H1 (cell line): ENCODE data around the gene JPH3. TPM values are rescaled to one million over a fixed set of nuclear protein-coding genes. Genes with fewer than 3 reads are reported as not detected.

Source experiments
- CTCF ChIA-PET: fragments of 300-600 bp; sonication (Branson Sonifier 250); formaldehyde crosslinking; loops from one replicate; lab custom pipeline; 2021; ENCODE audit not compliant: partially characterized antibody; lab: Charles Lee
- POLR2A ChIA-PET: fragments of 300-600 bp; sonication (Branson Sonifier 250); formaldehyde crosslinking; loops from one replicate; lab custom pipeline; 2021; ENCODE audit warnings: inconsistent platforms; ENCODE audit not compliant: partially characterized antibody; lab: Charles Lee
- DNase-seq, 2 experiments: peaks; one replicate each; pipeline versions ENCODE4 v3.0.0 to v3.0.0-alpha.2; 2010 to 2022; ENCODE audit warnings: low spot score in 2 of 2, low read depth in 1 of 2, mixed read lengths in 1 of 2
- FAIRE-seq: peaks from 2 replicates; lab custom pipeline; 2011; peaks lifted over from hg19 to GRCh38; lab: Jason Lieb, UNC
- H2AFZ ChIP-seq: 2 replicates; pipeline ENCODE4 v1.8.1; 2012; ENCODE audit warnings: low read length, inconsistent platforms
- H2AK5ac ChIP-seq: 2 replicates; pipeline ENCODE4 v1.6.1; 2013; ENCODE audit warnings: low read depth, low read length
- H2BK120ac ChIP-seq: replicated peaks from 2 replicates; pipeline ENCODE3; 2013; ENCODE audit warnings: low read depth, low read length, inconsistent platforms
- H2BK12ac ChIP-seq: 2 replicates; pipeline ENCODE4 v1.6.1; 2013; ENCODE audit warnings: low read depth, low read length
- H2BK15ac ChIP-seq: 2 replicates; pipeline ENCODE4 v1.6.1; 2013; ENCODE audit warnings: low read length
- H2BK20ac ChIP-seq: 2 replicates; pipeline ENCODE4 v1.6.1; 2013; ENCODE audit warnings: low read length
- H2BK5ac ChIP-seq: 2 replicates; pipeline ENCODE4 v1.6.1; 2013; ENCODE audit warnings: low read depth, low read length
- H3K14ac ChIP-seq: 2 replicates; pipeline ENCODE4 v1.6.1; 2013; ENCODE audit warnings: inconsistent platforms; ENCODE audit not compliant: insufficient read length
- H3K18ac ChIP-seq: 2 replicates; pipeline ENCODE4 v1.6.1; 2013; ENCODE audit warnings: low read length; ENCODE audit errors: extremely low read depth
- H3K23ac ChIP-seq: 2 replicates; pipeline ENCODE4 v1.6.1; 2013; ENCODE audit warnings: inconsistent platforms; ENCODE audit not compliant: insufficient read length
- H3K23me2 ChIP-seq: 2 replicates; pipeline ENCODE4 v1.6.1; 2013; ENCODE audit warnings: low read depth, low read length
- H3K27ac ChIP-seq: 2 replicates; pipeline ENCODE4 v1.6.1; 2011; ENCODE audit warnings: low read depth, low read length, inconsistent platforms
- H3K27me3 ChIP-seq, 4 experiments: replicated peaks in 1 of 4; 1 replicate in 1 of 4; 2 replicates in 3 of 4; pipeline versions ENCODE4 v1.6.1 to v1.8.1; 2011 to 2013; ENCODE audit warnings: low read length in 3 of 4, mild to moderate bottlenecking in 3 of 4, inconsistent platforms in 2 of 4, mixed read lengths in 2 of 4, moderate library complexity in 1 of 4; ENCODE audit not compliant: control insufficient read depth in 3 of 4, insufficient read depth in 3 of 4; ENCODE audit errors: extremely low read depth in 1 of 4
- H3K36me3 ChIP-seq, 4 experiments: 2 replicates each; pipeline versions ENCODE4 v1.6.1 to v1.8.1; 2011 to 2013; ENCODE audit warnings: mild to moderate bottlenecking in 4 of 4, low read length in 3 of 4, moderate library complexity in 2 of 4, control low read depth in 1 of 4, inconsistent platforms in 1 of 4; ENCODE audit not compliant: insufficient read depth in 4 of 4, control insufficient read depth in 2 of 4
- H3K4ac ChIP-seq: replicated peaks from 2 replicates; pipeline ENCODE3; 2013; ENCODE audit warnings: low read length, low read depth, mixed read lengths, inconsistent platforms; ENCODE audit not compliant: insufficient read length
- H3K4me1 ChIP-seq, 4 experiments: replicated peaks in 1 of 4; 1 replicate in 1 of 4; 2 replicates in 3 of 4; pipeline versions ENCODE4 v1.6.1 to v1.8.1; 2011 to 2013; ENCODE audit warnings: low read length in 3 of 4, inconsistent platforms in 2 of 4, mixed read lengths in 1 of 4; ENCODE audit not compliant: insufficient read depth in 4 of 4, control insufficient read depth in 3 of 4
- H3K4me2 ChIP-seq, 2 experiments: 2 replicates each; pipeline versions ENCODE4 v1.6.1 to v1.8.1; 2011 to 2013; ENCODE audit warnings: low read depth in 2 of 2, low read length in 2 of 2, control low read depth in 1 of 2, inconsistent platforms in 1 of 2, mild to moderate bottlenecking in 1 of 2; ENCODE audit not compliant: insufficient read depth in 1 of 2
- H3K4me3 ChIP-seq, 4 experiments: fragments of 200-600, 300-600 bp in 1 of 4; sonication (generic), shearing (Covaris generic), sonication (Bioruptor Twin) in 1 of 4; 2 replicates each; pipeline versions ENCODE4 v1.5.1 to v1.8.1; 2011 to 2016; ENCODE audit warnings: low read length in 4 of 4, low read depth in 3 of 4, control low read depth in 2 of 4, inconsistent platforms in 2 of 4, mild to moderate bottlenecking in 2 of 4, mixed read lengths in 1 of 4, moderate library complexity in 1 of 4; ENCODE audit not compliant: insufficient read depth in 2 of 4; ENCODE audit errors: extremely low read depth in 1 of 4
- H3K56ac ChIP-seq: replicated peaks from 2 replicates; pipeline ENCODE3; 2013; ENCODE audit warnings: low read depth, mild to moderate bottlenecking, mixed read lengths, low read length, inconsistent platforms; ENCODE audit not compliant: insufficient read length
- H3K79me1 ChIP-seq: 2 replicates; pipeline ENCODE4 v1.6.1; 2013; ENCODE audit warnings: low read depth, low read length, control low read depth
- H3K79me2 ChIP-seq, 2 experiments: 2 replicates each; pipeline versions ENCODE4 v1.6.1 to v1.8.1; 2012 to 2013; ENCODE audit warnings: low read length in 2 of 2, mild to moderate bottlenecking in 2 of 2, inconsistent platforms in 1 of 2; ENCODE audit not compliant: insufficient read depth in 2 of 2, control insufficient read depth in 1 of 2
- H3K9ac ChIP-seq, 4 experiments: replicated peaks in 1 of 4; 1 replicate in 1 of 4; 2 replicates in 3 of 4; pipeline versions ENCODE4 v1.6.1 to v1.8.1; 2011 to 2013; ENCODE audit warnings: low read depth in 3 of 4, low read length in 3 of 4, control low read depth in 2 of 4, mild to moderate bottlenecking in 2 of 4, moderate library complexity in 2 of 4, inconsistent platforms in 1 of 4; ENCODE audit errors: extremely low read depth in 1 of 4
- H3K9me3 ChIP-seq, 2 experiments: 2 replicates each; pipeline versions ENCODE4 v1.6.1 to v1.8.1; 2012 to 2013; ENCODE audit warnings: mild to moderate bottlenecking in 2 of 2, moderate library complexity in 2 of 2, control low read depth in 1 of 2, inconsistent platforms in 1 of 2, low read depth in 1 of 2, low read length in 1 of 2, mixed read lengths in 1 of 2; ENCODE audit not compliant: insufficient read depth in 2 of 2
- H4K20me1 ChIP-seq, 2 experiments: replicated peaks in 1 of 2; 2 replicates each; pipeline versions ENCODE3 to v1.8.1; 2011 to 2013; ENCODE audit warnings: inconsistent platforms in 2 of 2, low read length in 2 of 2, mild to moderate bottlenecking in 1 of 2; ENCODE audit not compliant: insufficient read depth in 2 of 2, control insufficient read depth in 1 of 2
- H4K5ac ChIP-seq: 2 replicates; pipeline ENCODE4 v1.6.1; 2013; ENCODE audit warnings: low read length, low read depth, mixed read lengths, inconsistent platforms; ENCODE audit not compliant: insufficient read length
- H4K8ac ChIP-seq: 2 replicates; pipeline ENCODE4 v1.8.0; 2013; ENCODE audit warnings: mild to moderate bottlenecking, moderate library complexity, low read length, inconsistent platforms; ENCODE audit not compliant: insufficient read depth; ENCODE audit errors: extremely low read depth
- H4K91ac ChIP-seq: replicated peaks from 2 replicates; pipeline ENCODE3; 2013; ENCODE audit warnings: low read length, mixed read lengths, inconsistent platforms; ENCODE audit not compliant: insufficient read length
- BACH1 ChIP-seq: IDR thresholded peaks from 2 replicates; pipeline ENCODE4 v1.6.1; 2012; ENCODE audit warnings: low read length, improper control_type of control experiment
- CBX8 ChIP-seq: fragments of 300-800, 300-1000 bp; sonication (generic); IDR thresholded peaks from 2 replicates; pipeline ENCODE4 v1.7.1; 2016; ENCODE audit warnings: low read depth, low read length, borderline replicate concordance
- MAX ChIP-seq: IDR thresholded peaks from 2 replicates; pipeline ENCODE4 v1.6.1; 2012; ENCODE audit warnings: inconsistent platforms
- NRF1 ChIP-seq: IDR thresholded peaks from 2 replicates; pipeline ENCODE4 v1.6.1; 2011; ENCODE audit warnings: mild to moderate bottlenecking, low read depth, low read length, improper control_type of control experiment
- WGBS, 2 experiments: shearing (Covaris generic) in 1 of 2; methylation state at CpG; one replicate each; pipeline versions ENCODE4 v1.1.6 to v1.1.7; 2013 to 2015; ENCODE audit warnings: low lambda C conversion rate in 2 of 2, mixed read lengths in 2 of 2, inconsistent platforms in 1 of 2, low coverage in 1 of 2, missing lambda C conversion rate in 1 of 2; ENCODE audit not compliant: insufficient replicate concordance in 2 of 2, insufficient coverage in 1 of 2, insufficient read length in 1 of 2; ENCODE audit errors: extremely low coverage in 1 of 2, missing lambda C conversion rate in 1 of 2; 5-methylcytosine and 5-hydroxymethylcytosine counted together
- polyA plus RNA-seq, 7 experiments: library from polyadenylated mRNA; depleted of rRNA in 3 of 7; stranded (reverse) in 5 of 7; unstranded in 2 of 7; fragments of >200 nt in 5 of 7; fragments of 200-250 nt in 2 of 7; gene quantifications; 1 replicate in 5 of 7; 2 replicates in 1 of 7; 4 replicates in 1 of 7; pipeline versions ENCODE4 v1.2.1 to v1.2.3, GENCODE V29; 2011 to 2013; ENCODE audit warnings: missing spikeins in 2 of 7, mixed read lengths in 2 of 7
- total RNA-seq: library from RNA; stranded (reverse); fragmentation: NEBNext Ultra II Directional; extraction: Animal tissue kit (Norgen Biotek cat#: 25700); gene quantifications from 2 replicates; pipeline ENCODE4 v1.2.1, GENCODE V29; 2021

The JPH3 gene
- total and polyA plus RNA-seq, 2 of the 8 experiments (the other 6 are each of a cell fraction or from before 2014, with no cell fraction given) = 10.3 to 28.3 TPM

DNA sequence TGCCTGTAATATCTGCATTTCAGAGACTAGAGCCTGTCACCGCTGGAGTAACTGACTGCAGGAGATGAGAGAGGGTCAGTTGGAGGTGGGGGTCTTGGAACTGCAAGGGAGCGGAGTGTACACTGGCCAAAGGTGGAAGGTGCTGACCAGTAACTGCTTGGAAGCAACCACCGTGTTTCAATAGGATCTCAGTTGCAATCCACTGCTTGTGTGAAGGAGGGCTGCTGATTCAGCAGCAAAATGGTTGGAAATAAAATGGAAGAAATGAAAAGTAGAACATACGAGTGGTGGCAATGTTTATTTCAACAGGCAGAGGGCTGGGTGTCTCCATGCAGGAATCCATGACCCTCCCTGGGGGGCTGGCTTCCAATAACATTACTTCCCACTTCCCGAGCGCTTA lies 2.1 kb upstream of the JPH3 start:
- Histone ChIP-seq H3K14ac (no peak overlapping the region), H2BK5ac (no peak overlapping the region), H4K91ac (no peak overlapping the region), H3K23ac (no peak overlapping the region), H3K79me2 (peaks cover 0 to 4% of the 10 kb centered on the region in 2 experiments; a peak in 2 of 4 replicates), H3K27ac (no peak overlapping the region), H3K79me1 (peaks cover 3% of the 10 kb centered on the region; the same call in 1 of the 2 replicates), H3K4ac (no peak overlapping the region), H2BK15ac (no peak overlapping the region; the same call in 1 of the 2 replicates), H2AFZ (no peak overlapping the region), H3K9ac (no peak overlapping the region), H2BK120ac (no peak overlapping the region), H3K18ac (no peak overlapping the region), H3K56ac (no peak overlapping the region), H3K4me1 (peaks cover 0 to 9% (median 6%) of the 10 kb centered on the region in 4 experiments; a peak in 5 of 7 replicates), H3K27me3 (peaks cover 0 to 8% (median 3%) of the 10 kb centered on the region in 4 experiments; a peak in 5 of 7 replicates), H3K36me3 (no peaks in the 10 kb centered on the region), H4K5ac (no peak overlapping the region), H4K20me1 (peaks cover 13 to 15% of the 10 kb centered on the region in 2 experiments), H2BK20ac (no peak overlapping the region), H4K8ac (no peak overlapping the region), H3K23me2 (peaks cover 25% of the 10 kb centered on the region), H3K9me3 (no peaks in the 10 kb centered on the region), H2AK5ac (no peak overlapping the region), H2BK12ac (no peak overlapping the region), H3K4me2 (no peak overlapping the region; a peak in 1 of 4 replicates), H3K4me3 (no peak overlapping the region)
- DNase-seq = no peak
- no peak for FAIRE-seq
- CTCF ChIA-PET = interaction anchor here (1.0 to 4.2 kb wide), 4 partner anchors 11 to 94 kb away, joined by 3 to 29 read pairs (median 4); no protein-coding TSS in a partner anchor
- TF ChIP-seq BACH1 = no peak
- no peak for TF ChIP-seq NRF1
- no peak for TF ChIP-seq CBX8
- TF ChIP-seq MAX = no peak
- POLR2A ChIA-PET = interaction anchor here (0.8 to 2.0 kb wide), 4 partner anchors 11 to 46 kb away, joined by 3 to 5 read pairs (median 4); no protein-coding TSS in a partner anchor
- WGBS, 2 experiments = 84% methylated on average over 6 of the region's 6 CpGs; no CpG with 5 or more reads in 1 of the 2 experiments
